HG02884 (cell line): ENCODE measurements around the gene EGLN2.
"Not testable (repeated sequence)": the region's sequence is repeated elsewhere in the genome, so short reads cannot be mapped to it uniquely, and the experiment has no call there.

Source experiments
- ATAC-seq: cut with Tn5 transposase; IDR thresholded peaks from one replicate; pipeline ENCODE4 v1.9.1; 2021; ENCODE audit warnings: mild to moderate bottlenecking, moderate library complexity; ENCODE audit not compliant: unreplicated experiment

Gene EGLN2

GRCh38 chr19:40842012-40842411 lies 43.0 kb downstream of the EGLN2 start:
- ATAC-seq: not testable (repeated sequence)

DNA sequence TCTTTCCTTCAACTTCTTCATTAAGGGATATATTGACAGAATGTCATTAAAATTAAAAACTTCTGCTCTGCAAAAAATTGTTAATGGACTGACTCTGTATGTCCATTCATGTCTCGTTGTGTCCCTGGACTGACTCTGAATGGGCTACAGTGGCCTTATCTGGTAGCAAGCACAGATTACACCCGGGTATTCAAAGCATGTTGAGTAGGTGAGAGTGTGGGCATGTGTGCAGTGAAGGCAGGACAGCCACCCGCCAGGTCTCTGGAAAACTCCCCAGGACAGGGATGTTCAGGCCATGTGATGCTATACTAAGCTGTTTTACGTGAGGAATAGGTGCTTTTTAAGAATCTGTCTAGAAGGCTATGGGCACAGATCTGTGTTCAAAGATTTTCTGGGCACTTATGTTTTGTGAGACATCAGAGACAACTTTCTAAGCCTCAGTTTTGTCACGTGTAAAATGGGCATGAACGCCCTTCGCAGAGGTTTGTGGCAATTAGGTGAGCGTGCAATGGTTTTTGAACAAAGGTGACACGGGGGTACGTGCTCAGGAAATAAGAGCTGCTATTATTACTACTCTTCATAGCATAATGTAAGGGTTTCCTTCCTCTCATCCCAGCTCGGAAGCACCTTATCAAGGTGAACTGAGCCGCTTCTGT lies 44.1 kb downstream of the EGLN2 start:
- not testable (repeated sequence) for ATAC-seq

- ATAC-seq: not testable (repeated sequence)
These were observed 44.7 kb downstream of the EGLN2 start for GRCh38 chr19:40843653-40844052.

DNA sequence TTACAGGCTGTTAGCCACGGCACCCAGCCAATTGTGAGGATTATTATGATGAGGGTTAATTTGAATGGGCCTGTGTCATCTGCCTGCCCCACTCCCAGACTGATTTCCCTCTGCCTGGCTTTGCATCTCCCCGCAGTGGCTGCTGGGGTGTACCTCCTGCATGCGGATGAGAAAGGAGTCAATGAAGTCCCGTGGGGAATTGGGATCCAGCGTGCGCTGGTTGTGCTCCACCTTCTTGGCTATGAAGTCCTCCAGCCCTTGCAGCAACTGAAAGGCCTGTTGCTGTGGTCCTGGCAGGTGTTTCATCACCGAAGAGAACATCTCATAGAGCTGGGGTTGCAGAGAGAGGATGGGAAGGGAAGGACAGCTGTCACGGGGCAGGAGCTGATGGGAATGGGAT lies 47.7 kb downstream of the EGLN2 start:
- ATAC-seq: not testable (repeated sequence)

- not testable (repeated sequence) for ATAC-seq
These were observed 51.3 kb downstream of the EGLN2 start, which contains the start of gene CYP2A6 for GRCh38 chr19:40850277-40850676. CYP2A6 (minus strand) TSS chr19:40850447; CDS start chr19:40850426, 21 bp downstream.

GRCh38 chr19:40852467-40853152 lies 53.6 kb downstream of the EGLN2 start:
- ATAC-seq: not testable (repeated sequence)
